Coronary artery (tissue), 2 donors: Measurements from ENCODE around the gene RBBP8NL.

Experiments
- DNase-seq: peaks from one replicate; pipeline ENCODE4 v3.0.0-alpha.2; 2017; ENCODE audit warnings: low spot score
- H3K27ac ChIP-seq, 2 donors: fragments of 200-600 bp; sonication (generic); one replicate each; pipeline ENCODE4 v1.5.1; 2016 to 2019
- H3K4me3 ChIP-seq: fragments of 200-600 bp; sonication (generic); 2 replicates; pipeline ENCODE4 v1.5.1; 2016; ENCODE audit warnings: mild to moderate bottlenecking, moderate library complexity
- TF ChIP-seq, protein P1 (sequence below): fragments of 200-600 bp; sonication (generic); IDR thresholded peaks from one replicate; pipeline ENCODE4 v1.5.1; 2019; ENCODE audit warnings: antibody characterized with exemption

RBBP8NL gene, protein sequence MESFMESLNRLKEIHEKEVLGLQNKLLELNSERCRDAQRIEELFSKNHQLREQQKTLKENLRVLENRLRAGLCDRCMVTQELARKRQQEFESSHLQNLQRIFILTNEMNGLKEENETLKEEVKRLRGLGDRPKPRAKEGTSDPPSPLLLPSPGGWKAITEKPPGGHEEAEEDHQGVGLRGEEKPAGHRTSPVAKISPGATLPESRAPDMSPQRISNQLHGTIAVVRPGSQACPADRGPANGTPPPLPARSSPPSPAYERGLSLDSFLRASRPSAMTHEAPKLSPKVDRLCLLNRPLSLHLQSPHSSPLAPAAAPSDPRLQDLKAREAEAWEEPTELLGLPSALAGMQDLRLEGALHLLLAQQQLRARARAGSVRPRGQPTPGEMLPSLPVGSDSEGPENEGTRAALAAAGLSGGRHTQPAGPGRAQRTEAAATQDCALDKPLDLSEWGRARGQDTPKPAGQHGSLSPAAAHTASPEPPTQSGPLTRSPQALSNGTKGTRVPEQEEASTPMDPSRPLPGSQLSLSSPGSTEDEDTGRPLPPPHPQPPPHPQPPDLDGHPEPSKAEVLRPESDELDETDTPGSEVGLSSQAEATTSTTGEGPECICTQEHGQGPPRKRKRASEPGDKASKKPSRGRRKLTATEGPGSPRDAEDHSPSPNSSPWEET

DNA sequence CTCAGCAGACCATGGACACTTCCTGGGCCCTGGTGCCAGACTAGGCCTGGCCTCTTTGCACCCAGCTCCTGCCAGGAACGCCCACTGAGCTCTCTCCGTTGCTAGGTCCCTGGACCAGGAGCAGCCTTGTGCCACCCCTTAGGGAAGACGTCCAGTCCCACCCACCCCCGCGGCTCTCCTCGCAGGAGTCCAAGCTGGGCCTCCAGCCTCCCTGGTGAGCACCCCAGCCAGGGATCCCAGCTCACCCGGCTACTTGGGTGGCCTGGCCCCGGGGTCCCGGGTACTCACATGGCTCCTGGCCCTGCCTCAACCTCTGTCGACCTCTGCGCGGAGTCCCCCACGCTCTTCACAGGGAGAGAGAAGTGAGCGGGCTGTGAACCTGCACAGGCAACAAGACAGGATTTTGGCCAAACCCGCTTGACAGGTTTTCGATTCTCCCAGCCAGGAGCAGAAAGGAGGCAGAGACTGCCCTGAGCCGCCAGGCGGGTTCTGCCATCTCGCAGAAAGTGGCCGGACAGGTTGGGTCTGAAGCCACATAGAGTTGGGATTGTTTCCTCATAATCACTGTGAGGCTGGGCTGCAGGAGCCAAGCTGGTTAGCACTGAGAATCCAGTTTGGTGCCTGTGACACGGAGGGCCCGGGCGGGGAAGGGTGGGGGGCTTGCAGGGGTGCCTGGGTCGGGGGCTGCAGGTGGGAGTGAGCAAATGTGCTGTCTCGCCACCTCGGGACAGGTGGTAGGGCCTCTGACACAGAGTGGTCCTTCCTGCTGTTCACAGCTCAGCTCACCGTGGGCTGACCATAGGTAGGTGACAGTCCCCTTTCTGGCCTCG, at the start of gene RBBP8NL:
TSS of gene RBBP8NL (minus strand) at position 368 of the 830 bp plus-strand sequence. CDS start 7,892 bp downstream, outside the sequence.
- Histone ChIP-seq H3K4me3 (no peak within 1 kb of the TSS), H3K27ac (no peak within 1 kb of the TSS)
- TF ChIP-seq, protein P1, sequence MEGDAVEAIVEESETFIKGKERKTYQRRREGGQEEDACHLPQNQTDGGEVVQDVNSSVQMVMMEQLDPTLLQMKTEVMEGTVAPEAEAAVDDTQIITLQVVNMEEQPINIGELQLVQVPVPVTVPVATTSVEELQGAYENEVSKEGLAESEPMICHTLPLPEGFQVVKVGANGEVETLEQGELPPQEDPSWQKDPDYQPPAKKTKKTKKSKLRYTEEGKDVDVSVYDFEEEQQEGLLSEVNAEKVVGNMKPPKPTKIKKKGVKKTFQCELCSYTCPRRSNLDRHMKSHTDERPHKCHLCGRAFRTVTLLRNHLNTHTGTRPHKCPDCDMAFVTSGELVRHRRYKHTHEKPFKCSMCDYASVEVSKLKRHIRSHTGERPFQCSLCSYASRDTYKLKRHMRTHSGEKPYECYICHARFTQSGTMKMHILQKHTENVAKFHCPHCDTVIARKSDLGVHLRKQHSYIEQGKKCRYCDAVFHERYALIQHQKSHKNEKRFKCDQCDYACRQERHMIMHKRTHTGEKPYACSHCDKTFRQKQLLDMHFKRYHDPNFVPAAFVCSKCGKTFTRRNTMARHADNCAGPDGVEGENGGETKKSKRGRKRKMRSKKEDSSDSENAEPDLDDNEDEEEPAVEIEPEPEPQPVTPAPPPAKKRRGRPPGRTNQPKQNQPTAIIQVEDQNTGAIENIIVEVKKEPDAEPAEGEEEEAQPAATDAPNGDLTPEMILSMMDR, result no peak
- no peak for DNase-seq

DNA sequence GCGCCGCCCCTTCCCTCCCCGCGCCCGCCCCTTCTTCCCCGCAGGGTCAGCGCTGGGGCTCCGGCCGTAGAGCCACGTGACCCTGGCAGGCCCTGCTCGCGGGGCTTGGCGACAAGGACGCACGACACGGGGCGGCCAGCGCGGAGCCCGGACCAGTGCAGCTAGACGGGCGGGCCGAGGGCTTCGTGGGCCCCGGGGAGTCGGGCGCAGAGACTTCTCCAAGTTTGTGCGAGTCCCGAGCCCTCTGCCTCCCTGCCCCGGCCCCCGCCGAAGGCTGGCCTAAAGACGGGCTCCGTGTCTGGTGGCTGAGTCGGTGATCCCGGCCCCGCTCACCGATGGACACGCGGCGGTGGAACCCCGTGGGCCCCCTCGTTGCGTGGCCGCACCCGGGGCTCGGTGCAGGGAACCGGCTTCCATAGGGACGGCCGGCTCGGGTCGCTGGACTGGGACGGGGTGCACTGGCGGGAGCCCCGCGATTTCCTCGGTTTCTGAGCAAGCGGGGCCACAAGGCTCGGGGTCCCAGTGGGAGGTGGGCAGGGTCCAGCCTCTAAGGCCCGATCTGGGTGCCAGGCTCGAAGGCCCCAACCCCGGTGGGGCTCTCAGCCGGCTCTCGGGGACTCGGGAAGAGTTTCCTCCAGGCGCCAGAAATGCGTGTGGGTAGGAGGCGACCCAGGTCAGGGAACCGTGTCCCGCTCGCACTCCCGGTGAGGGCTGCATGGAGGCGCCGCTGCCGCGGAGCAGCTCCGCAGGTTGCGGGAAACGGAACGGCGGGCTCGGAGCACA, 48.9 kb upstream of the RBBP8NL start:
- DNase-seq, result no peak
- TF ChIP-seq, protein P1, result no peak
- Histone ChIP-seq H3K27ac (no peak overlapping the region), H3K4me3 (peak overlapping the region; percentile 63)

DNA sequence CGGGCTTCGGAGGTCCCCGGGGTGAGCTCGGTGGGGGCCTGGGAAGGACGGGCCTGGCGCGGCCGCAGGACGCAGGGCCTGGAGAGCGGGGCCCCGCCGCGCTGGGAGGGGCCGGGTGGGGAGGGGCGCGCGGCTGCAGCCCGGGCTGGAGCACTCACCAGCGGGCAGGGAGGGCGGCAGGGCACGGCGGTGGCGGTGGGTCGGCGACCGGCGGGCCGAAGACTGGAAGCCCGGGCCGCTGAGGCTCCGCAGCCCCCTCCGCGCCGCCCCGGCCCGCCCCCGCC, 48.4 kb upstream of the RBBP8NL start, which contains the start of gene GATA5:
TSS of gene GATA5 (minus strand) at position 224 of the 284 bp plus-strand sequence. CDS start 474 bp downstream, outside the sequence.
- Histone ChIP-seq H3K27ac (no peak within 1 kb of the TSS), H3K4me3 (peak within 1 kb of the TSS; percentile 63)
- no peak for DNase-seq
- TF ChIP-seq, protein P1, result no peak

GRCh38 chr20:62475027-62475771, 47.9 kb upstream of the RBBP8NL start:
- TF ChIP-seq, protein P1, result no peak
- DNase-seq, result no peak
- Histone ChIP-seq H3K27ac (no peak overlapping the region), H3K4me3 (peak overlapping the region; percentile 63)

GRCh38 chr20:62474604-62475026, 47.3 kb upstream of the RBBP8NL start:
- Histone ChIP-seq H3K27ac (no peak overlapping the region), H3K4me3 (peak overlapping the region; percentile 63)
- TF ChIP-seq, protein P1, result no peak
- no peak for DNase-seq
